Measurements from ENCODE around the gene KCNA10. TPM values are rescaled to one million over a fixed set of nuclear protein-coding genes. Genes with fewer than 3 reads are reported as not detected.

Gene KCNA10
- total RNA-seq, 1 experiment from 2014 or later: not detected

- TF ChIP-seq ATF2 (CRISPR knock-in tag; IDR thresholded peaks at IDR 0.05; ENCODE audit: borderline replicate concordance, low read depth) (no peak), PRRX2 (CRISPR knock-in tag; IDR thresholded peaks at IDR 0.05) (no peak), SMAD3 (CRISPR knock-in tag; IDR thresholded peaks at IDR 0.05; ENCODE audit: borderline replicate concordance) (no peak), ZNF423 (CRISPR knock-in tag; IDR thresholded peaks at IDR 0.05) (no peak), HMGXB4 (CRISPR knock-in tag; IDR thresholded peaks at IDR 0.05) (no peak), HMGA2 (CRISPR knock-in tag; IDR thresholded peaks at IDR 0.05) (no peak), RELA (CRISPR knock-in tag; IDR thresholded peaks at IDR 0.05; ENCODE audit: borderline replicate concordance) (no peak)
Measured at GRCh38 chr1:110478886-110479285, 40.1 kb downstream of the KCNA10 start (continued).

GRCh38 chr1:110477967-110478640, 40.9 kb downstream of the KCNA10 start:
- POLR2A ChIA-PET: interaction anchor here (0.9 kb wide), 1 partner anchor 18 kb away, joined by 3 read pairs; no protein-coding TSS in a partner anchor
- DNase-seq (ENCODE audit: low spot score): no peak
- Mint-ChIP-seq H3K27me3 (ENCODE audit: low read depth) (no peaks in the 10 kb centered on the region), H3K36me3 (no peaks in the 10 kb centered on the region), H3K9me3 (no peaks in the 10 kb centered on the region), H3K4me1 (peaks cover 34% of the 10 kb centered on the region), H3K4me3 (no peak overlapping the region), H3K27ac (no peak overlapping the region)
- TF ChIP-seq SMAD3 (CRISPR knock-in tag; IDR thresholded peaks at IDR 0.05; ENCODE audit: borderline replicate concordance): no peak
- no peak for TF ChIP-seq GABPB1 (CRISPR knock-in tag; IDR thresholded peaks at IDR 0.05)
- TF ChIP-seq ARID4B (CRISPR knock-in tag; IDR thresholded peaks at IDR 0.05; ENCODE audit: borderline replicate concordance): no peak
- no peak for TF ChIP-seq MLX (CRISPR knock-in tag; IDR thresholded peaks at IDR 0.05)
- no peak for TF ChIP-seq ZNF138 (CRISPR knock-in tag; conservative IDR thresholded peaks at IDR 0.05)
- TF ChIP-seq NFYB (CRISPR knock-in tag; conservative IDR thresholded peaks at IDR 0.05; ENCODE audit: low read depth): no peak
- TF ChIP-seq NFE2L1 (CRISPR knock-in tag; IDR thresholded peaks at IDR 0.05): no peak
- no peak for TF ChIP-seq FOXP1 (CRISPR knock-in tag; IDR thresholded peaks at IDR 0.05; ENCODE audit: borderline replicate concordance)
- no peak for ATAC-seq
- CTCF ChIA-PET: interaction anchor here (0.9 to 3.1 kb wide), 7 partner anchors 12 to 66 kb away, joined by 3 to 43 read pairs (median 7); no protein-coding TSS in a partner anchor

All from WTC11 (cell line).